Fibroblast of mammary gland (primary cell): ENCODE results near the gene MCM3AP.
"Not testable (repeated sequence)": the region's sequence is repeated elsewhere in the genome, so short reads cannot be mapped to it uniquely, and the experiment has no call there.

Experiments used
- DNase-seq: peaks from one replicate; pipeline ENCODE4 v3.0.0-alpha.2; 2010; ENCODE audit warnings: low read depth
- H3K4me3 ChIP-seq: 2 replicates; pipeline ENCODE4 v1.5.1; 2011; ENCODE audit warnings: low read depth, mild to moderate bottlenecking, low read length, moderate library complexity; ENCODE audit not compliant: control insufficient read depth
- CTCF ChIP-seq: conservative IDR thresholded peaks from 2 replicates; pipeline ENCODE4 v1.5.1; 2011; ENCODE audit warnings: low read depth, low read length, inconsistent platforms; ENCODE audit not compliant: control insufficient read depth, insufficient read depth

The MCM3AP gene

GRCh38 chr21:46206163-46207005 is 79.0 kb downstream of the MCM3AP start:
- no peak for DNase-seq
- H3K4me3 ChIP-seq = no peak overlapping the region
- TF ChIP-seq CTCF = no peak

- no peak for DNase-seq
- TF ChIP-seq CTCF = no peak
Observed at GRCh38 chr21:46205766-46206162, 79.6 kb downstream of the MCM3AP start.

GRCh38 chr21:46205166-46205565 is 80.2 kb downstream of the MCM3AP start:
- no peak for TF ChIP-seq CTCF
- H3K4me3 ChIP-seq = no peak overlapping the region
- no peak for DNase-seq

More at GRCh38 chr21:46205766-46206162, 79.6 kb downstream of the MCM3AP start:
- H3K4me3 ChIP-seq = no peak overlapping the region

- no peak for DNase-seq
- H3K4me3 ChIP-seq = no peak overlapping the region
- no peak for TF ChIP-seq CTCF
Observed at GRCh38 chr21:46203203-46203600, 82.2 kb downstream of the MCM3AP start.

GRCh38 chr21:46202592-46203202 is 82.7 kb downstream of the MCM3AP start:
- DNase-seq = no peak
- no peak overlapping the region for H3K4me3 ChIP-seq
- TF ChIP-seq CTCF = no peak

- H3K4me3 ChIP-seq = not testable (repeated sequence)
Observed at GRCh38 chr21:46200877-46201803, 84.3 kb downstream of the MCM3AP start.

More at GRCh38 chr21:46200877-46201803, 84.3 kb downstream of the MCM3AP start:
- DNase-seq = not testable (repeated sequence)
